Hepatocyte (in vitro differentiated cells): ENCODE results near the gene CLN3. TPM values are rescaled to one million over a fixed set of nuclear protein-coding genes. Genes with fewer than 3 reads are reported as not detected.
"Not testable (repeated sequence)": the region's sequence is repeated elsewhere in the genome, so short reads cannot be mapped to it uniquely, and the experiment has no call there.

ENCODE experiments used
- DNase-seq: peaks from one replicate; pipeline ENCODE4 v3.0.0-alpha.2; 2016; ENCODE audit warnings: low spot score
- H2AFZ ChIP-seq: fragments of 200-600 bp; sonication (generic); 2 replicates; pipeline ENCODE4 v1.6.0; 2016; ENCODE audit warnings: antibody characterized with exemption, mild to moderate bottlenecking
- H3K27ac ChIP-seq: fragments of 200-600 bp; sonication (generic); 2 replicates; pipeline ENCODE4 v1.5.1; 2016; ENCODE audit warnings: mild to moderate bottlenecking
- H3K27me3 ChIP-seq: fragments of 200-600 bp; sonication (generic); 2 replicates; pipeline ENCODE4 v1.6.1; 2016
- H3K36me3 ChIP-seq: fragments of 200-600 bp; sonication (generic); replicated peaks from 2 replicates; pipeline ENCODE4 v1.5.1; 2016; ENCODE audit warnings: low read depth; ENCODE audit not compliant: insufficient read depth
- H3K4me1 ChIP-seq: fragments of 200-600 bp; sonication (generic); 2 replicates; pipeline ENCODE4 v1.5.1; 2016; ENCODE audit warnings: mild to moderate bottlenecking, moderate library complexity; ENCODE audit not compliant: insufficient read depth
- H3K4me2 ChIP-seq: fragments of 200-600 bp; sonication (generic); 2 replicates; pipeline ENCODE4 v1.6.0; 2016
- H3K4me3 ChIP-seq: fragments of 200-600 bp; sonication (generic); 2 replicates; pipeline ENCODE4 v1.5.1; 2016; ENCODE audit warnings: mild to moderate bottlenecking
- H3K79me2 ChIP-seq: fragments of 200-600 bp; sonication (generic); 2 replicates; pipeline ENCODE4 v1.6.0; 2017; ENCODE audit warnings: mild to moderate bottlenecking
- H3K9me2 ChIP-seq: fragments of 200-600 bp; sonication (generic); replicated peaks from 2 replicates; pipeline ENCODE4 v1.6.0; 2017; ENCODE audit warnings: mild to moderate bottlenecking; ENCODE audit not compliant: insufficient read depth
- H3K9me3 ChIP-seq: fragments of 200-600 bp; sonication (generic); 2 replicates; pipeline ENCODE4 v1.5.1; 2016; ENCODE audit warnings: low read depth, mild to moderate bottlenecking
- H4K20me1 ChIP-seq: fragments of 200-600 bp; sonication (generic); 2 replicates; pipeline ENCODE4 v1.6.0; 2016; ENCODE audit warnings: mild to moderate bottlenecking; ENCODE audit not compliant: insufficient read depth, poor library complexity, severe bottlenecking
- CTCF ChIP-seq: fragments of 200-600 bp; sonication (generic); IDR thresholded peaks from 2 replicates; pipeline ENCODE4 v1.5.1; 2016; ENCODE audit warnings: antibody characterized with exemption, mild to moderate bottlenecking; ENCODE audit not compliant: poor library complexity
- EZH2 ChIP-seq: fragments of 200-600 bp; sonication (generic); IDR thresholded peaks from 2 replicates; pipeline ENCODE4 v1.6.1; 2016; ENCODE audit warnings: antibody characterized with exemption, mild to moderate bottlenecking, borderline replicate concordance
- EZH2phosphoT487 ChIP-seq: fragments of 200-600 bp; sonication (generic); IDR thresholded peaks from one replicate; pipeline ENCODE4 v1.6.1; 2018; ENCODE audit warnings: antibody characterized with exemption, mild to moderate bottlenecking, low read depth, moderate library complexity; ENCODE audit not compliant: unreplicated experiment, severe bottlenecking
- WGBS: methylation state at CpG from one replicate; pipeline ENCODE4 v1.1.6; 2016; ENCODE audit warnings: low lambda C conversion rate; ENCODE audit errors: missing lambda C conversion rate; 5-methylcytosine and 5-hydroxymethylcytosine counted together
- polyA plus RNA-seq: library from polyadenylated mRNA; unstranded; fragments of >200 nt; fragmentation: Nextera tagmentation; extraction: Ambion mirVana; gene quantifications from 2 replicates; pipeline ENCODE4 v1.2.1, GENCODE V29; 2016
- total RNA-seq: library from RNA; depleted of rRNA; stranded (reverse); fragments of >200 nt; gene quantifications from 2 replicates; pipeline ENCODE4 v1.2.3, GENCODE V29; 2014

CLN3 gene
- total and polyA plus RNA-seq, 2 experiments from 2014 or later, result 43.4 to 102 TPM

GRCh38 chr16:28502290-28502689 is 10.4 kb upstream of the CLN3 start:
- no peaks in the 10 kb centered on the region for H4K20me1 ChIP-seq
- H3K4me2 ChIP-seq, result no peak overlapping the region
- no peaks in the 10 kb centered on the region for H3K27me3 ChIP-seq
- H3K79me2 ChIP-seq, result no peaks in the 10 kb centered on the region
- H3K36me3 ChIP-seq, result no peaks in the 10 kb centered on the region
- DNase-seq, result no peak
- 100% methylated on average over 2 of the region's 2 CpGs for WGBS
- H3K9me3 ChIP-seq, result no peaks in the 10 kb centered on the region
- H3K4me3 ChIP-seq, result no peak overlapping the region
- no peak overlapping the region for H2AFZ ChIP-seq
- H3K4me1 ChIP-seq, result no peaks in the 10 kb centered on the region
- TF ChIP-seq EZH2phosphoT487 (no peak), CTCF (no peak)
- H3K9me2 ChIP-seq, result no peaks in the 10 kb centered on the region
- H3K27ac ChIP-seq, result no peak overlapping the region

- H3K27ac ChIP-seq, result no peak overlapping the region
- H3K9me3 ChIP-seq, result no peaks in the 10 kb centered on the region
- no peaks in the 10 kb centered on the region for H3K4me1 ChIP-seq
- no peaks in the 10 kb centered on the region for H3K9me2 ChIP-seq
- no peak for DNase-seq
- WGBS, result 93% methylated on average over 19 of the region's 19 CpGs
- TF ChIP-seq CTCF (no peak), EZH2phosphoT487 (no peak), EZH2 (no peak)
- no peaks in the 10 kb centered on the region for H3K36me3 ChIP-seq
- H3K4me2 ChIP-seq, result no peak overlapping the region
- no peaks in the 10 kb centered on the region for H3K79me2 ChIP-seq
- H3K4me3 ChIP-seq, result no peak overlapping the region
- H2AFZ ChIP-seq, result no peak overlapping the region
- H4K20me1 ChIP-seq, result no peaks in the 10 kb centered on the region
- no peaks in the 10 kb centered on the region for H3K27me3 ChIP-seq
Measured at GRCh38 chr16:28501258-28502232, 9.7 kb upstream of the CLN3 start.

- 92% methylated on average over 18 of the region's 18 CpGs for WGBS
- H3K79me2 ChIP-seq, H3K27ac ChIP-seq: not testable (repeated sequence)
Measured at GRCh38 chr16:28500476-28501180, 8.8 kb upstream of the CLN3 start.

GRCh38 chr16:28499854-28500253 is 8.0 kb upstream of the CLN3 start:
- no peak for TF ChIP-seq EZH2phosphoT487
- no peak for TF ChIP-seq CTCF
- TF ChIP-seq EZH2, result no peak
- Histone ChIP-seq H3K27me3 (no peaks in the 10 kb centered on the region), H3K4me3 (no peak overlapping the region), H3K27ac (no peak overlapping the region), H3K79me2 (no peaks in the 10 kb centered on the region), H3K9me2 (no peaks in the 10 kb centered on the region), H3K4me2 (no peak overlapping the region), H3K9me3 (no peaks in the 10 kb centered on the region), H4K20me1 (no peaks in the 10 kb centered on the region), H3K4me1 (no peaks in the 10 kb centered on the region), H2AFZ (no peak overlapping the region), H3K36me3 (no peaks in the 10 kb centered on the region)
- 85% methylated on average over 10 of the region's 10 CpGs for WGBS
- no peak for DNase-seq

More at GRCh38 chr16:28500476-28501180, 8.8 kb upstream of the CLN3 start:
- not testable (repeated sequence) for H3K36me3 ChIP-seq, H3K9me2 ChIP-seq, H3K27me3 ChIP-seq, DNase-seq, H3K9me3 ChIP-seq, H4K20me1 ChIP-seq, H3K4me1 ChIP-seq, H3K4me2 ChIP-seq, H2AFZ ChIP-seq, H3K4me3 ChIP-seq
